GM23338 (cell line): Measurements from ENCODE around the gene SF3B2.

Source experiments
- CREB1 ChIP-seq: fragments of 250-450 bp; sonication (Bioruptor Pico); IDR thresholded peaks from 2 replicates; pipeline ENCODE4 v1.5.0; 2020; ENCODE audit warnings: low read depth, mild to moderate bottlenecking, moderate library complexity
- CTCF ChIP-seq, 2 experiments: fragments of 200-600 bp in 1 of 2; sonication (generic) in 1 of 2; conservative IDR thresholded peaks; 2 replicates each; pipeline versions ENCODE4 v1.5.1 to v1.6.1; 2016 to 2017; ENCODE audit warnings: antibody characterized with exemption in 2 of 2, low read depth in 2 of 2, mild to moderate bottlenecking in 2 of 2, moderate library complexity in 1 of 2
- ETS1 ChIP-seq: IDR thresholded peaks from 2 replicates; pipeline ENCODE4 v1.6.1; 2016; ENCODE audit warnings: antibody characterized with exemption
- EZH2 ChIP-seq: fragments of 200-600 bp; sonication (generic); IDR thresholded peaks from one replicate; pipeline ENCODE4 v1.8.0; 2017; ENCODE audit warnings: antibody characterized with exemption, mild to moderate bottlenecking, low read depth; ENCODE audit not compliant: unreplicated experiment
- EZH2phosphoT487 ChIP-seq: fragments of 200-600 bp; sonication (generic); IDR thresholded peaks from one replicate; pipeline ENCODE4 v1.8.1; 2018; ENCODE audit warnings: antibody characterized with exemption; ENCODE audit not compliant: unreplicated experiment
- JUNB ChIP-seq: IDR thresholded peaks from one replicate; pipeline ENCODE4 v1.6.1; 2016; ENCODE audit warnings: antibody characterized with exemption; ENCODE audit not compliant: unreplicated experiment
- NANOG ChIP-seq: IDR thresholded peaks from 2 replicates; pipeline ENCODE4 v1.6.1; 2016; ENCODE audit warnings: antibody characterized with exemption, borderline replicate concordance
- POLR2AphosphoS5 ChIP-seq: IDR thresholded peaks from 2 replicates; pipeline ENCODE4 v1.6.1; 2016; ENCODE audit warnings: antibody characterized with exemption, low read depth
- REST ChIP-seq: IDR thresholded peaks from one replicate; pipeline ENCODE4 v1.6.1; 2018; ENCODE audit warnings: antibody characterized with exemption; ENCODE audit not compliant: unreplicated experiment
- STAT1 ChIP-seq: IDR thresholded peaks from one replicate; pipeline ENCODE4 v1.6.1; 2016; ENCODE audit warnings: antibody characterized with exemption; ENCODE audit not compliant: unreplicated experiment
- ZNF114 ChIP-seq: fragments of 250-450 bp; sonication (Bioruptor Pico); IDR thresholded peaks from 2 replicates; pipeline ENCODE4 v1.5.0; 2020; ENCODE audit warnings: mild to moderate bottlenecking, moderate library complexity
- ZNF331 ChIP-seq: fragments of 250-450 bp; sonication (Bioruptor Pico); IDR thresholded peaks from 2 replicates; pipeline ENCODE4 v1.5.0; 2020; ENCODE audit warnings: low read depth, mild to moderate bottlenecking, moderate library complexity
- ZNF462 ChIP-seq: fragments of 250-450 bp; sonication (Bioruptor Pico); IDR thresholded peaks from 2 replicates; pipeline ENCODE4 v1.5.0; 2020; ENCODE audit warnings: mild to moderate bottlenecking, moderate library complexity

- TF ChIP-seq CTCF (conservative IDR thresholded peaks at IDR 0.05; ENCODE audit: low read depth in 2 of 2), result no peak
- no peak for TF ChIP-seq POLR2AphosphoS5
- no peak for TF ChIP-seq EZH2
- TF ChIP-seq CREB1 (CRISPR knock-in tag), result no peak
- TF ChIP-seq STAT1, result no peak
- TF ChIP-seq REST, result no peak
- no peak for TF ChIP-seq EZH2phosphoT487
- no peak for TF ChIP-seq JUNB
- TF ChIP-seq ETS1, result no peak
- TF ChIP-seq ZNF462 (CRISPR knock-in tag), result no peak
- no peak for TF ChIP-seq NANOG
- TF ChIP-seq ZNF114 (CRISPR knock-in tag), result no peak
- no peak for TF ChIP-seq ZNF331 (CRISPR knock-in tag)
These were observed 52.0 kb downstream of the SF3B2 start for GRCh38 chr11:66104057-66104638.
